PC-3 (cell line): Measurements from ENCODE around the gene AHNAK2.

Experiments used
- EZH2 ChIP-seq: fragments of 300-600 bp; sonication (generic); IDR thresholded peaks from one replicate; pipeline ENCODE4 v1.6.1; 2017; ENCODE audit warnings: antibody characterized with exemption, mild to moderate bottlenecking, low read length; ENCODE audit not compliant: unreplicated experiment
- EZH2phosphoT487 ChIP-seq: fragments of 300-600 bp; sonication (generic); IDR thresholded peaks from 2 replicates; pipeline ENCODE4 v1.6.1; 2018; ENCODE audit warnings: mild to moderate bottlenecking, antibody characterized with exemption, low read length, borderline replicate concordance
- TF ChIP-seq, protein P1 (sequence below): fragments of 300-600 bp; sonication (generic); conservative IDR thresholded peaks from 2 replicates; pipeline ENCODE4 v1.5.1; 2017; ENCODE audit warnings: antibody characterized with exemption, low read depth, mild to moderate bottlenecking, low read length

DNA sequence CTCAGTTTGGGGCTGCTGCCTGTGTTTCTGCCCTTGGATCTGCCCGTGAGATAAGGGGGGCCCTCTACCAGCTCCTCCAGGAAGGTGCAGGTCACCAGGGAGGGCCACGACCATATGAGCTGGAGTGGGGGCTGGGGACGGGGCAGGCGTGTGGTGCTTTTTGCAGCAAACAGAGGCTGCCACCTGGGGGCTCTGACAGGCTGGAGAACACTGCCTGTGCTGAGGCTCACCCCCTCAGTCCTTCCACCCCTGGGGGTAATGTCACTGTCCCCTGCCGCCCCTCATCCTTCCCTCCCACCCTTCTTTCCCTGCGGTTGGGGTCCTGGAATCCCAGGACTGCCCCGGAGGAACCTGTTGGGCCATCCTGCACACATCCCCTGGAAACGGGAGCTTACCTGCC, 50.3 kb downstream of the AHNAK2 start:
- TF ChIP-seq, protein P1, sequence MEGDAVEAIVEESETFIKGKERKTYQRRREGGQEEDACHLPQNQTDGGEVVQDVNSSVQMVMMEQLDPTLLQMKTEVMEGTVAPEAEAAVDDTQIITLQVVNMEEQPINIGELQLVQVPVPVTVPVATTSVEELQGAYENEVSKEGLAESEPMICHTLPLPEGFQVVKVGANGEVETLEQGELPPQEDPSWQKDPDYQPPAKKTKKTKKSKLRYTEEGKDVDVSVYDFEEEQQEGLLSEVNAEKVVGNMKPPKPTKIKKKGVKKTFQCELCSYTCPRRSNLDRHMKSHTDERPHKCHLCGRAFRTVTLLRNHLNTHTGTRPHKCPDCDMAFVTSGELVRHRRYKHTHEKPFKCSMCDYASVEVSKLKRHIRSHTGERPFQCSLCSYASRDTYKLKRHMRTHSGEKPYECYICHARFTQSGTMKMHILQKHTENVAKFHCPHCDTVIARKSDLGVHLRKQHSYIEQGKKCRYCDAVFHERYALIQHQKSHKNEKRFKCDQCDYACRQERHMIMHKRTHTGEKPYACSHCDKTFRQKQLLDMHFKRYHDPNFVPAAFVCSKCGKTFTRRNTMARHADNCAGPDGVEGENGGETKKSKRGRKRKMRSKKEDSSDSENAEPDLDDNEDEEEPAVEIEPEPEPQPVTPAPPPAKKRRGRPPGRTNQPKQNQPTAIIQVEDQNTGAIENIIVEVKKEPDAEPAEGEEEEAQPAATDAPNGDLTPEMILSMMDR, result no peak
- no peak for TF ChIP-seq EZH2phosphoT487
- TF ChIP-seq EZH2, result no peak
